AG09309 (cell line): ENCODE data around the gene PARP11.

ENCODE experiments used
- DNase-seq: peaks from one replicate; pipeline ENCODE4 v3.0.0-alpha.2; 2010; ENCODE audit warnings: low read depth
- H3K4me3 ChIP-seq: 2 replicates; pipeline ENCODE4 v1.5.1; 2011; ENCODE audit warnings: mild to moderate bottlenecking, low read depth, low read length, moderate library complexity; ENCODE audit not compliant: control insufficient read depth
- TF ChIP-seq, protein P1 (sequence below): IDR thresholded peaks from 2 replicates; pipeline ENCODE4 v1.5.1; 2011; ENCODE audit warnings: mild to moderate bottlenecking, low read depth, low read length, inconsistent platforms; ENCODE audit not compliant: insufficient read depth, control insufficient read depth; ENCODE audit errors: missing control alignments

PARP11 gene

GRCh38 chr12:3795492-3796133 lies 77.6 kb downstream of the PARP11 start:
- TF ChIP-seq, protein P1, sequence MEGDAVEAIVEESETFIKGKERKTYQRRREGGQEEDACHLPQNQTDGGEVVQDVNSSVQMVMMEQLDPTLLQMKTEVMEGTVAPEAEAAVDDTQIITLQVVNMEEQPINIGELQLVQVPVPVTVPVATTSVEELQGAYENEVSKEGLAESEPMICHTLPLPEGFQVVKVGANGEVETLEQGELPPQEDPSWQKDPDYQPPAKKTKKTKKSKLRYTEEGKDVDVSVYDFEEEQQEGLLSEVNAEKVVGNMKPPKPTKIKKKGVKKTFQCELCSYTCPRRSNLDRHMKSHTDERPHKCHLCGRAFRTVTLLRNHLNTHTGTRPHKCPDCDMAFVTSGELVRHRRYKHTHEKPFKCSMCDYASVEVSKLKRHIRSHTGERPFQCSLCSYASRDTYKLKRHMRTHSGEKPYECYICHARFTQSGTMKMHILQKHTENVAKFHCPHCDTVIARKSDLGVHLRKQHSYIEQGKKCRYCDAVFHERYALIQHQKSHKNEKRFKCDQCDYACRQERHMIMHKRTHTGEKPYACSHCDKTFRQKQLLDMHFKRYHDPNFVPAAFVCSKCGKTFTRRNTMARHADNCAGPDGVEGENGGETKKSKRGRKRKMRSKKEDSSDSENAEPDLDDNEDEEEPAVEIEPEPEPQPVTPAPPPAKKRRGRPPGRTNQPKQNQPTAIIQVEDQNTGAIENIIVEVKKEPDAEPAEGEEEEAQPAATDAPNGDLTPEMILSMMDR, result no peak
- no peak for DNase-seq
- H3K4me3 ChIP-seq, result no peak overlapping the region

DNA sequence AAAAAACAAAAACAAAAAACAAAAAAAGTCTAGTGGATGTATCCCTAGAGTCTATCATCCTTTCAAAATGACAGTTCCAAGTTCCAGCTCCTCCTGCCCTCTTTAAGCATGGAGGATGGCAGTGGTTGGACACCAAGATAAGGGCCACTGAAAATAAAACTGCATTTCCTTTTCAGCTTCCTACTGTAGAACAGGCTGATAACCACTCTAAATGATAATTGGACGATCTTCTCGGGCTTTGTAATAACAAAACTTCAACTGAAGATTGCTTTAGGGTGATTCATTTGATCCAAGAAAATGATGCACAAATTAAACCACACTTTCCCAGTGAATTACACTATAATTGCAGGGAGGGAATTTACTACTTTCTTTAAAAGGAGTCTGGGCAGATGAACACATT lies 78.1 kb downstream of the PARP11 start:
- DNase-seq, result no peak
- H3K4me3 ChIP-seq, result no peak overlapping the region

GRCh38 chr12:3792623-3793288 lies 80.4 kb downstream of the PARP11 start:
- DNase-seq, result no peak
- no peak overlapping the region for H3K4me3 ChIP-seq
- TF ChIP-seq, protein P1, result no peak

More for the DNA sequence above, 78.1 kb downstream of the PARP11 start:
- TF ChIP-seq, protein P1, result no peak

DNA sequence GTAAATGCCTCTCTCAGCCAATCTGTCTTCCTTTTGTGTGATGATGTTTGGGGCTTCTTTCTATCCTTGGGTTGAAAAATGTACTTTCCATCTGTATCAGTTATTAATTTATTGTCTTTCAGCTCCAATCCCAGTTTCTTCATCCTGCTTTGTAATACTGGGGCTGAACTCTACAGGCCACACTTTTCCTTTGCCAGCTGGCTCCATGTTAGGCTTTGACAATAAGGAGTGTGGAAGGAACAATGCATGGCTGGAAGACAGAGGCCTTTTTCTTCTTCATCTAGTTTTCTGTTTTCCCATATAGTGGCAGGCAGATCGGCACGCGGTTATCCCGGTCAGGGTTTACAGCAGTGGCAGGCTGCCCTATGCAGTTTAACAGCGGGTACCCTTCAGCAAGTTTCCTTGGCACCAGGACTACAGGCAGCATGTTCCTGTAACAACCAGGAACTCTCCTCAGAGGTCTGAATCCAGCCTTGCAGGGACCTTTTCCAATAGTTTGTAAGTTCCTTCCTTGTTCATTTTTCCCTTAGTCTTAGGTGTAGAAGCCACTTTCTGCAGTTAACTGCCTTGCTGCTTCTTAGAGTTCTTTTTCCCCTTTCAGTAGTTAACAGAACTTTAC lies 81.8 kb downstream of the PARP11 start:
- DNase-seq, result no peak
- TF ChIP-seq, protein P1, result no peak

GRCh38 chr12:3790642-3791041 lies 82.6 kb downstream of the PARP11 start:
- DNase-seq, result no peak
- TF ChIP-seq, protein P1, result no peak
- no peak overlapping the region for H3K4me3 ChIP-seq

More for the DNA sequence above, 81.8 kb downstream of the PARP11 start:
- H3K4me3 ChIP-seq, result no peak overlapping the region

GRCh38 chr12:3789838-3790237 lies 83.4 kb downstream of the PARP11 start:
- no peak overlapping the region for H3K4me3 ChIP-seq
- DNase-seq, result no peak
- TF ChIP-seq, protein P1, result no peak
